HepG2 (cell line): ENCODE data around the gene TSTD1. TPM values are rescaled to one million over a fixed set of nuclear protein-coding genes. Genes with fewer than 3 reads are reported as not detected.

Experiments
- CTCF ChIP-seq: sonication (generic); formaldehyde crosslinking; IDR thresholded peaks from 2 replicates; pipeline ENCODE4 v1.5.0; 2020; ENCODE audit warnings: mild to moderate bottlenecking, missing genetic modification reagents, moderate library complexity
- GZF1 ChIP-seq: sonication (generic); formaldehyde crosslinking; IDR thresholded peaks from 2 replicates; pipeline ENCODE4 v1.5.1; 2020; ENCODE audit warnings: mild to moderate bottlenecking, missing genetic modification reagents
- HIVEP1 ChIP-seq: sonication (generic); formaldehyde crosslinking; IDR thresholded peaks from 2 replicates; pipeline ENCODE4 v1.4.0; 2020; ENCODE audit warnings: mild to moderate bottlenecking, missing genetic modification reagents
- HMGXB3 ChIP-seq: sonication (generic); formaldehyde crosslinking; IDR thresholded peaks from 2 replicates; pipeline ENCODE4 v1.4.0; 2020; ENCODE audit warnings: missing genetic modification reagents, borderline replicate concordance
- HOMEZ ChIP-seq: IDR thresholded peaks from 2 replicates; pipeline ENCODE4 v1.6.1; 2016; ENCODE audit warnings: low read depth
- IKZF5 ChIP-seq: IDR thresholded peaks from 2 replicates; pipeline ENCODE4 v1.6.1; 2018; ENCODE audit warnings: missing genetic modification reagents, mild to moderate bottlenecking, missing compliant biosample characterization
- KAT8 ChIP-seq: IDR thresholded peaks from 2 replicates; pipeline ENCODE4 v1.6.1; 2016; ENCODE audit warnings: missing genetic modification reagents, missing compliant biosample characterization
- MED13 ChIP-seq: sonication (generic); formaldehyde crosslinking; IDR thresholded peaks from 2 replicates; pipeline ENCODE4 v1.5.0; 2020; ENCODE audit warnings: missing genetic modification reagents
- NFYC ChIP-seq: IDR thresholded peaks from 2 replicates; pipeline ENCODE4 v1.6.1; 2016; ENCODE audit warnings: missing genetic modification reagents, missing compliant biosample characterization
- NR2F6 ChIP-seq, 2 experiments: IDR thresholded peaks; 2 replicates each; pipeline ENCODE4 v1.6.1; 2016; ENCODE audit warnings: antibody characterized with exemption in 1 of 2, mild to moderate bottlenecking in 1 of 2
- PHF8 ChIP-seq: sonication (generic); formaldehyde crosslinking; IDR thresholded peaks from 2 replicates; pipeline ENCODE4 v1.5.0; 2020; ENCODE audit warnings: missing genetic modification reagents
- RBM22 ChIP-seq: fragments of 200-400 bp; formaldehyde crosslinking; optimal IDR thresholded peaks from 2 replicates; pipeline ENCODE3; 2017; ENCODE audit warnings: mild to moderate bottlenecking, low read length, moderate library complexity
- SPEN ChIP-seq: sonication (generic); formaldehyde crosslinking; IDR thresholded peaks from 2 replicates; pipeline ENCODE4 v1.5.1; 2020; ENCODE audit warnings: low read depth, mild to moderate bottlenecking, missing genetic modification reagents
- ZFY ChIP-seq: sonication (generic); formaldehyde crosslinking; IDR thresholded peaks from 2 replicates; pipeline ENCODE4 v1.4.0; 2020; ENCODE audit warnings: missing genetic modification reagents
- ZNF331 ChIP-seq: sonication (generic); formaldehyde crosslinking; IDR thresholded peaks from 2 replicates; pipeline ENCODE4 v1.4.0; 2020; ENCODE audit warnings: missing genetic modification reagents
- ZNF430 ChIP-seq: sonication (generic); formaldehyde crosslinking; IDR thresholded peaks from 2 replicates; pipeline ENCODE4 v1.9.0; 2021; ENCODE audit warnings: mild to moderate bottlenecking, missing genetic modification reagents
- ZNF574 ChIP-seq: sonication (generic); formaldehyde crosslinking; IDR thresholded peaks from 2 replicates; pipeline ENCODE4 v1.4.0; 2020; ENCODE audit warnings: missing genetic modification reagents
- polyA plus RNA-seq, 8 experiments: library from polyadenylated mRNA; depleted of rRNA in 3 of 8; stranded (reverse) in 7 of 8; unstranded in 1 of 8; fragments of >200 nt; fragmentation: Illumina TruSeq in 4 of 8; extraction: Trizol in 4 of 8; gene quantifications; 2 replicates each; pipeline versions ENCODE4 v1.2.1 to v1.2.3, GENCODE V29; 2011 to 2016; ENCODE audit warnings: low read depth in 4 of 8, missing spikeins in 1 of 8, mixed read lengths in 1 of 8; ENCODE audit not compliant: insufficient read depth in 1 of 8
- total RNA-seq, 5 experiments: library from RNA; depleted of rRNA; stranded (reverse); fragments of >200 nt; fragmentation: Illumina TruSeq; extraction: Trizol; gene quantifications; 2 replicates each; pipeline ENCODE4 v1.2.3, GENCODE V29; 2016; ENCODE audit warnings: low read depth in 1 of 5

Gene TSTD1
- total and polyA plus RNA-seq, 2 of the 13 experiments (the other 11 are each of a cell fraction or from before 2014, with no cell fraction given): 0.15 to 0.31 TPM

- TF ChIP-seq ZNF430: no peak
- TF ChIP-seq GZF1 (CRISPR knock-in tag): no peak
- TF ChIP-seq SPEN (CRISPR knock-in tag): peak; percentile 48; the same call in 1 of the 2 replicates
- 0 out of 2 replicates have a peak, but pooled peaks have one; percentile 24 for TF ChIP-seq IKZF5 (CRISPR knock-in tag)
- TF ChIP-seq HMGXB3: peak; percentile 71; the same call in 1 of the 2 replicates
- no peak for TF ChIP-seq NR2F6 (IDR thresholded peaks at IDR 0.05)
- peak; percentile 15; the same call in 1 of the 2 replicates for TF ChIP-seq NR2F6 (CRISPR knock-in tag; IDR thresholded peaks at IDR 0.05)
- 0 out of 2 replicates have a peak, but pooled peaks have one; percentile 18 for TF ChIP-seq ZNF574 (CRISPR knock-in tag)
- TF ChIP-seq HIVEP1 (CRISPR knock-in tag): no peak
- peak; percentile 84 for TF ChIP-seq CTCF (CRISPR knock-in tag)
- no peak for TF ChIP-seq MED13 (CRISPR knock-in tag)
- 0 out of 2 replicates have a peak, but pooled peaks have one; percentile 38 for TF ChIP-seq ZFY (CRISPR knock-in tag)
- TF ChIP-seq ZNF331 (CRISPR knock-in tag): 0 out of 2 replicates have a peak, but pooled peaks have one; percentile 28
- 0 out of 2 replicates have a peak, but pooled peaks have one; percentile 13 for TF ChIP-seq PHF8 (CRISPR knock-in tag)
- peak; percentile 75 for TF ChIP-seq RBM22
- peak; percentile 31; the same call in 1 of the 2 replicates for TF ChIP-seq NFYC
- TF ChIP-seq KAT8 (CRISPR knock-in tag): peak; percentile 43; the same call in 1 of the 2 replicates
- TF ChIP-seq HOMEZ (CRISPR knock-in tag): peak; percentile 49; the same call in 1 of the 2 replicates
Measured at GRCh38 chr1:160997323-160998038, 41.3 kb downstream of the TSTD1 start (continued).
